Stimulated activated CD4-positive, alpha-beta T cell treated with anti-CD3 and anti-CD28 coated beads, Interleukin-2, amount 100 ng/mL, for 24 hours (primary cell): Measurements from ENCODE around the gene PRDX2.
"Not testable (repeated sequence)": the region's sequence is repeated elsewhere in the genome, so short reads cannot be mapped to it uniquely, and the experiment has no call there.

Experiments used
- DNase-seq, 2 donors: peaks; one replicate each; pipeline ENCODE4 v3.0.0-alpha.2; 2020

Gene PRDX2

DNA sequence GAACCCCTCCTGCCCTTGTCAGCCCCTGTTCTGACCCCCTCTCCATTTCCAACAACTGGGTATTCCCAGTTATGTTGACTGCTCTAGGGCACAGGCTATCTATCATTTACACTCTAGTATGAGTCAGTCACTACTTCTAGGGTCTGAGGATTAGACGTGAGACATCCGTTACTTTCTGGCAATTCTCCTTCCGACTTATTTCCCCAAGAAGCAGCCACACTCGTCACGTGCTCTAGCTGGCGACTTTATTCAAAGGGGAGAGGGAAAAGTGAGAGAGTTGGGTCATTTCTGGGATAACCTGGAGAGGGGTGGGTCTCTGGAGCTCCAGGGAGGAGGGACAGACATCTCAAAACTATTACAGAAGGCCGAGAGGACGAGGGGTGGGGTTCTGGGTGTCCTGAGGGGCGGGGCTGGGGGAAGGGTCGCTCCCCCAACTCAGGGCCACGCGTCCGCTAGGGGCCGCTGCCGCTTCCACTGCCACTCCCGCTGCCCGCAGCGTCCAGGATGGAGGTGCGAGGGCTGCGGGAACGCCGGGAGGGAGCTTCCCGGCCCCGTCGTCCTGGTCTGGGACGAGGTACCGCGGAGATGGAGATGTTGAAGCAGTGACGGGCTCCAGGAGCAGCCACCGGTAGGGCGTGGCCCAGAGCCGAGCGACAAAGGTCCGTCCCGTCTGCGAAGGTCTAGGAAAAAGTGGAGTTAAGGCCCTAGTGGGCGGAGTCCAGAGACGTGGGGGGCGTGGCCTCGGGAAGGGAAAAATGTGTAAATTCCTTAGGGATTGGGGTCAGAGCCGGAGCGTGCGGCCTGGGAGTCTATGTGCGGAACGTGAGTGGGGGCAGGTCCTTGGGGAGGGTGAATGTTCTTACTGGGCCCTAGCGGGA is 23.9 kb upstream of the PRDX2 start:
- peak in 1 of 2 donors; percentile 58 for DNase-seq

DNA sequence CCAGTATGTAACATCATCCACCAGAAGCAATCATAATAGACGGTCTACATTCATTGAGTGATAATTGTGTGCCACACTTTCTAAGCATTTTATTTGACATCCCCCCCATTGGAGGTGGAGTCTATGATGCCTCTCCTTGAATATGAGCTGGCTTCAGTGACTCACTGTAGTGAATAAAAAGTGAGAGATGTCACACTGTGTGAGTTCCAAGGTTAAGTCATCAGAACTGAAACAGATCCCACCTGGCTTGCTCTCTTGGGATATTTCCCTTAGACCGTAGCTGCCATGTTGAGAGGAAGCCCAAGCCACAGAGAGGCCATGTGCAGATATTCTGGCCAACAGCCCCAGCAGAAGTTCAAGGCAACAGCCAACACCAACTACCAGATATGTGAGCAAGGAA is 20.2 kb upstream of the PRDX2 start:
- DNase-seq: no peak

DNA sequence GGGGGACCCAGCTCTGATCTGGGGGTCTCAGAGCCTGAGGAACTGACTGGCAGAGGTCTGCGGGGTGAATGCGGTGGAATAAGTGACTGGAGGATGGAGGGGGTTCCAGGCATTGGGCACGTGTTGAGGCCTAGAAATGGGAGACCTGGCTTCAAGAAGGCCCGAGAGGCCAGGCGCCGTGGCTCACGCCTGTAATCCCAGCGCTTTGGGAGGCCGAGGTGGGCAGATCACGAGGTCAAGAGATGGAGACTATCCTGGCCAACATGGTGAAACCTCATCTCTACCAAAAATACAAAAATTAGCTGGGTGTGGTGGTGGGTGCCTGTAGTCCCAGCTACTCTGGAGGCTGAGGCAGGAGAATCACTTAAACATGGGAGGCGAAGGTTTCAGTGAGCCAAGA is 16.2 kb upstream of the PRDX2 start:
- DNase-seq: not testable (repeated sequence)

DNA sequence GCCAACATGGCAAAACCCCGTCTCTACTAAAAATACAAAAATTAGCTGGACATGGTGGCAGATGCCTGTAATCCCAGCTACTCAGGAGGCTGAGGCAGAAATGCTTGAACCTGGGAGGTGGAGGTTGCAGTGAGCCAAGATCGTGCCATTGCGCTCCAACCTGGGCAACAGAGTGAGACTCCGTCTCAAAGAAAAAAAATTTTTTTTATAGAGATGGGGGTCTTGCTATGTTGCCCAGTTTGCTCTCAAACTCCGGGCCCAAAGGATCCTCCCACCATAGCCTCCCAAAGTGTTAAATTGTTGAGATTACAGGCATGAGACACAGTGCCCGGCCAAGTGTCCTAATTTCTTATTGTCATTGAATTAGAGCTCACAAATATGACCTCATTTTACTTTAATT is 15.6 kb upstream of the PRDX2 start:
- DNase-seq: not testable (repeated sequence)

DNA sequence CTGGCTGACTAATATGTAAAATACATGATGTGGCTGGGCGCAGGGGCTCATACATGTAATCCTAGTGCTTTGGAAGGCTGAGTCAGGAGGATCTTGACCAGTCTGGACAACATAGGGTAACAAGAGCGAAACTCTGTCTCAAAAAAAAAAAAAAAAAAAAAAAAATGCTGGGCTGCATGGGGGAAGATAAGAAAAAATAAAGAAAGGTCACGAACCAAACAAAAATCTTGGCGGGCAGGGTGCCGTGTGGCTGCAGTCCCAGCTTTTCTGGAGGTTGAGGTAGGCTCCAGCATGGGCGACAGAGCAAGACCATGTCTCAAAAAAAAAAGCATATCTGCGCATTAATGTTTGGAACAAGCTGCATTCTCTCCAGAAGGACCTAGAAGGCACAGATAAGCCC is 13.5 kb upstream of the PRDX2 start:
- no peak for DNase-seq

DNA sequence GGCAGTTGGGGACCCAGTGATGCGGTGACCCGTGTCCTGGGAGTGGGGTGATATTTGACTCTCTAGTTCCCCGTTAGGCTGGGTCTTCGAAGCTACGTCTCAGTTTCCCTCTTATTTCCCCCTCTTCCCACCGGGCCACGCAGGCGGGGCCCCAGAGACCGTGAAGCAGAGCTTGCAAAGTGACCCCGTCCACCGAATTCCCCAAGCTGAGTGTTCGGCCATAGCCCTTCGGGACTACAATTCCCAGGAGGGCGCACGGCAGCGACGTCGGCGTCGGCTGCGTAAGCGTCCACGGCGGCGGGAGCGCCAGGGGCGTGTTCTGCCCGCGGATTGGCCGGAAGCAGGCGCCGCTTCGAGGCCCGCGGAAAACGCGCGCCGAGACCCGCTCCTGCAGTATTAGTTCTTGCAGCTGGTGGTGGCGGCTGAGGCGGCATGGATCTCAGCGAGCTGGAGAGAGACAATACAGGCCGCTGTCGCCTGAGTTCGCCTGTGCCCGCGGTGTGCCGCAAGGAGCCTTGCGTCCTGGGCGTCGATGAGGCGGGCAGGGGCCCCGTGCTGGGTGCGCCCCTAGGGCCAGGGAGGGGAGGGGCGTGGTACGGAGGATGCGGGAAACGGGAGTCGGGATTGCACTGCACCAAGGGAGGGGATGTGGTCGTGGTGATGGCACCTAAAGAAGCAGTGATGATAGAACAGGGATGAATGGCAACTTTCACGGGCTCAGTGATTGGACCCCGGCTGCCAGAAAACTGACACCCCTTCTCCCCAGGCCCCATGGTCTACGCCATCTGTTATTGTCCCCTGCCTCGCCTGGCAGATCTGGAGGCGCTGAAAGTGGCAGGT is 4.9 kb upstream of the PRDX2 start, which contains the start of gene RNASEH2A:
Gene RNASEH2A (plus strand): TSS at position 343 of the 840 bp plus-strand sequence. CDS start 90 bp downstream, at position 433.
- DNase-seq: peak; percentile 88 to 91

DNA sequence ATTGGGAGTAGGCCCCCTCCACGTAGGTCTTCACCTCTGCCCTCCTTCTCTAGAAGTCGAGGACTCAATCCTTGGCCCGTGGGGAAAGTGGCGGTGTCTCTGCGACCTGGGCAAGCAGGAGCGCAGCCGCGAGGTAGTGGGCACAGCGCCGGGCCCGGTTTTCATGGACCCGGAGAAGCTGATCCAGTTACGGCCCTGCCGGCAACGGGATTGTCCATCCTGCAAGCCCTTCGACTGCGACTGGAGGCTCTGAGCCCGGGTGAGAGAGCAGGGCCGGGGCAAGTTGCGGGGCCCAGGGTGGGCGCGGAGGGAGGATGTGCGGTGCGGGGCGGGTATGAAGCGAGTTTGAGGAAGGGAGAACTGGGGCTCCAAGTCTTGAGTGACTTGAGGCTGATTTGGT is 2.5 kb upstream of the PRDX2 start:
- no peak for DNase-seq

DNA sequence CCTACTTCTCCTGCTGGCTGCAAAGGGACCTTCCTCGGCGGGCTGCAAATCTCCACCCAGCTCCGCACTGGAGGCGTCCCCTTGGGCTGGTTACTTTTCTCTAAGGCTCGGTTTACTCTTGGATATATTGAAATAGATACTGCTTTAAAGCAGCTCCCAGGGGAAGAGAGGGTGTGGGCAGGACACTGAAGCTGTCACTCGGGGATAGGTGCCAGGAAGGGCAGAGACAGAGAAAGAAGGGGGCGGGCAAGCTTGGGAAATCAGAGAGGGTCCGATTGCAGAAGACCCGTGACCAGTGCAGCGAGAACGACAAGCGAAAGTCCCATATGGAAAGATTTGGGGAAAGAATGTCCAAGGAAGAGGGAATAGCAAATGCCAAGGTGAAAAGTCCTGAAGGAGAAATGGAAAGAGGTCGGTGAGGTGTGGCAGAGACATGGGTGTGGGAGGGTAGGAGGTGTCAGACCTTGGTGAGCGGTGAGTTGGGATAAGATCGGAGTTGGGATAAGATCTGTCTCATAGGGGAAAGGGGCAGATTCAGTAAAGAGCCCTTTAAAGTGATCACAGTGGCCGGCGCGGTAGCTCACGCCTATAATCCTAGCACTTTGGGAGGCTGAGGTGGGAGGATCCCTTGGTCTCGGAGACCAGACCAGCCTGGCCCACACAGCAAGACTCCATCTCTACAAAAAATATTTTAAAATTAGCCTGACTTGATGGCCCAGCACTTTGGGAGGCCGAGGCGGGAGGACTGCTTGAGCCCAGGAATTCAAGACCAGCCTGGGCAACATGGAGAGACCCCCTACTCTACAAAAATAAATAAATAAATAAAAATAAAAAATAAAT is 887 bp upstream of the PRDX2 start:
- DNase-seq: no peak

DNA sequence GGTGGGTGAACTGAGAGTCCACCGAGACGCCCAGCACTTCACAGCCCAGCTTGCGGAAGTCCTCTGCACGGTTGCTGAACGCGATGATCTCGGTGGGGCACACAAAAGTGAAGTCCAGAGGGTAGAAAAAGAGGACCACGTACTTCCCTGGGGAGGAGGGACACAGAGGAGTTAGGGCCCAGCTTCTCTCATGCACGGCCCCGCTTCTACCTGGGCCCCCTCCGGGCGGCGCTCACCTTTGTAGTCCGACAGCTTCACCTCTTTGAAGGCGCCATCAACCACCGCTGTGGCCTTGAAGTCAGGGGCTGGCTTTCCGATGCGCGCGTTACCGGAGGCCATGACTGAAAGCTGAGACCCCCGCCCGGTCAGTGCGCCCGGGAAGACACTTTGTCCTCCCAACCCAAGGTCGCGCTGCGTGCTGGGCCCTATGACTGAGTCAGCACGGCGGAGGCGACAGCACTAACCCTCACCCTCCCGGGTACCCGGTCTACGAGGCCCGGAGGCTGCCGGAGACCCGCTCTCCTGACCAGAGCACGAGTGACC is 606 bp downstream of the PRDX2 start:
- peak in 1 of 2 donors; percentile 44 for DNase-seq

DNA sequence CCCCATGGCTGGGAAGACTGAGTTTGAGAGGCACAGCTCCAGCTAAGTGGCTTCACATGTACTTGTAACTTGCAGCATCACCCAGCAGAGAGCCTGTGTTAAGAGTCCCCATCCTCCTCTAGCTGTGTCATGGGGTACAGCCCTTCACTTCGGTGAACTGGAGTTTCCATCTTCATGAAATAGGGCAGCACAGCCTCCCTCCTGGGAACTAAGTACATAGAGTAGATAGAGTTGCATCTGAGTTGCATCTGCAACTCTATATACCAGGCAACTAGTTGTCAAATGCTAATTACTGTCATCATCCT is 1.2 kb downstream of the PRDX2 start:
- DNase-seq: no peak

DNA sequence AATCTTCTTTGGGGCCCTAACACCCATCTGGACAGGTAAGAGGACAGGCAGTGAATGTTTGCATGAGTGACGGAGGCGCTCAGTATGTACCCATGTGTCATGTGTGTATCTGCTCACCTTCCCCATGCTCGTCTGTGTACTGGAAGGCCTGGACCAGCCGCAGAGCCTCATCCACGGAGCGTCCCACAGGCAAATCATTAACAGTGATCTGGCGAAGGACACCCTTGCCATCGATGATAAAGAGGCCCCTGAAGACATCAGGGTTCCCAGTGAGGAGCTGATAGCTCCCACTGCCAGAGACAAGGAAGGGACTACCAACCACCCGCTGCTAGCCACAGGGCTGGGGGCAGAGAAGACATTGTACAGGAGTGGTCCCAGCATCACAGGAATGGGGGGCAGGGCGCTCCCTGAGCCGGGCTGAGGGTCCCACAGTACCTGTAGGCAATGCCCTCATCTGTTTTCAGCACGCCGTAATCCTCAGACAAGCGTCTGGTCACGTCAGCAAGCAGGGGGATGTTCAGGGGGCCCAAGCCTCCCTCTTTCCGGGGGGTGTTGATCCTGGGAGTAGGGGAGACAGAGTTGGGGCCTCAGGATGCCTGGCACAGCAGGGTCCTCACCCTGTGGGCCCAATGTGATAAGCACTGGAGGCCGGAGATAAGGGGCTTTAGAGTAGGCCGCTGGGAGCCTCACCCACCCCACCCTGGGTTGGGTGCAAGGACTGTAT is 1.7 kb downstream of the PRDX2 start:
- no peak for DNase-seq

DNA sequence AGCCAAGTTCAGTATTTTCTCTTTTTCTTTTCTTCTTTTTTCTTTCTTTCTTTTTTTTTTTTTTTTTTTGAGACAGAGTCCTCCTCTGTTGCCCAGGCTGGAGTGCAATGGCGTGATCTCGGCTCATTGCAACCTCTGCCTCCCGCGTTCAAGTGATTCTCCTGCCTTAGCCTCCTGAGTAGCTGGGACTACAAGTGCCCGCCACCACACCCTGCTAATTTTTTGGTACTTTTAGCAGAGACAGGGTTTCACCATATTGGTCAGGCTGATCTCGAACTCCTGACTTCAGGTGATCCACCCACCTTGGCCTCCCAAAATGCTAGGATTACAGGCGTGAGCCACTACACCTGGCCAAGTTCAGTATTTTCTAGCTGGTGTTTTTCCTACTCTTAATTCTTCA is 4.0 kb downstream of the PRDX2 start:
- DNase-seq: not testable (repeated sequence)

DNA sequence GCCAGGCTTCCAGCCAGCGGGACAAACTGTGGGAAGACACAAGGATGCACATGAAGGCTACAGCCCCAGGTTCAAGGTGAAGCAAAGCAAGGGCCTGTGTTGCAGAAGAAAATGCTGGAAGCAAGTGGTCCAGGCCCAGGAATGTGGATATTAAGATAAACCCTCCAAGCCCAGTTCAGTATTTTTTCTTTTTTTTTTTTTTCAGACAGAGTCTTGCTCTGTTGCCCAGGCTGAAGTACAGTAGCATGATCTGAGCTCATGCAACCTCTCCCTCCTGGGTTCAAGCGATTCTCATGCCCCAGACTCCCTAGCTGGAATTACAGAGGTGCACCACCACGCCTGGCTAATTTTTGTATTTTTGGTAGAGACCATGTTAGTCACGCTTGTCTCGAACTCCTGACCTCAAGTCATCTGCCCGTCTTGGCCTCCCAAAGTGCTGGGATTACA is 4.4 kb downstream of the PRDX2 start:
- DNase-seq: no peak

DNA sequence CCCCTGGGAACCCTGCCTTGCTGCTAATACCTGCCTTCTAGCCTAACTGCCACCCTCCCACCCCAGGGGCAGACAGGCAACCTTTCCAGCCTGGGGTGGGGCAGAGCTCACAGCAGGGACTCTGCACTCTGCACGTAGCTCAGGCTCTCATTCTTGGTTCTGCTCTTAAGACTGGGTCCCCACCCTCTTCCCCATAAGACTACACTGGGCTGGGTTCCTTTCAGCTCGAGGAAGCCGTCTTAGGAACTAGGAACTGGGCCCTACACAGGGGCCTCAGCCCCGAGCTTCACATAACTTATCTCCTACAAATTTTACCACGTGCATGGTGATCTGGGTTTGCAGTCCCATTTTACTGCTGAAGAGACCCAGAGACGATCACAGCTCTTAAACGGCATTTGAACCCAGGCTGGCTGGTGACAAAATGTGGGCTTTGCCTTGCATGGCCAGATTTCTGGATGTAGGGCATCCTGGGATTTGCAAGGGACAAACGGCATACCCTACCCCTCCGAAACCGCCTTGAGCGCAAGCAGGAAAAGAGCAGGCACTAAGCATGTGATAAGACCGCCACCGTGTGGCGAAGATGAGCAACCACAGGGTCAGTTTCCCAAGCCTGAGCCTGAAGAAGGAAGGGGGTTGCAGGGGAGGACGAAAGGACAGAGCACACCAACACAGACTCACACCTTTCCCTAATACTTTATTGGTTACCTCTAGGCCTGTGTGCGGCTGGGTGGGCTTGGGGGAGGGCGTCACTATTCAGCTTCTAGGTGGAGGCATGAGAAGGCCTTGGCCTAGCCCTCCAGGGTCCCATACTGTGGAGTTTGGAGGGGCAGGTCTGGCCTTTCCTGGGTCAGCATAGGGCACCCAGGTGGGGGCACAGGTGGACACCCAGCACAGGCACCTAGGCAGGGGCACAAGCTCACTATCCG is 5.2 kb downstream of the PRDX2 start:
- peak; percentile 79 to 80 for DNase-seq

DNA sequence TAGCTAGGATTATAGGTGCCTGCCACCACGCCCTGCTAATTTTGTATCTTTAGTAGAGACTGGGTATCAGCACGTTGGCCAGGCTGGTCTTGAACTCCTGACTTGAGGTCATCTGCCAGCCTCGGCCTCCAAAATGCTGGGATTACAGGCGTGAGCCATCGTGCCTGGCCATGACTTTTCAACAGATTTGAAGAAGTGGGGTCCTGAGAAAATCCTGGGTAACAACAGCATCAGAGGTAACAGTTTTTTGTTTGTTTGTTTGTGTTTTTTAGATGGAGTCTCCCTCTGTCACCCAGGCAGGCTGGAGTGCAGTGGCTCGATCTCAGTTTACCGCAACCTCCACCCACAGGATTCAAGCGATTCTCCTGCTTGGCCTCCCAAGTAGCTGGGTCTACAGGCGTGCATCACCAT is 6.6 kb downstream of the PRDX2 start:
- DNase-seq: no peak

DNA sequence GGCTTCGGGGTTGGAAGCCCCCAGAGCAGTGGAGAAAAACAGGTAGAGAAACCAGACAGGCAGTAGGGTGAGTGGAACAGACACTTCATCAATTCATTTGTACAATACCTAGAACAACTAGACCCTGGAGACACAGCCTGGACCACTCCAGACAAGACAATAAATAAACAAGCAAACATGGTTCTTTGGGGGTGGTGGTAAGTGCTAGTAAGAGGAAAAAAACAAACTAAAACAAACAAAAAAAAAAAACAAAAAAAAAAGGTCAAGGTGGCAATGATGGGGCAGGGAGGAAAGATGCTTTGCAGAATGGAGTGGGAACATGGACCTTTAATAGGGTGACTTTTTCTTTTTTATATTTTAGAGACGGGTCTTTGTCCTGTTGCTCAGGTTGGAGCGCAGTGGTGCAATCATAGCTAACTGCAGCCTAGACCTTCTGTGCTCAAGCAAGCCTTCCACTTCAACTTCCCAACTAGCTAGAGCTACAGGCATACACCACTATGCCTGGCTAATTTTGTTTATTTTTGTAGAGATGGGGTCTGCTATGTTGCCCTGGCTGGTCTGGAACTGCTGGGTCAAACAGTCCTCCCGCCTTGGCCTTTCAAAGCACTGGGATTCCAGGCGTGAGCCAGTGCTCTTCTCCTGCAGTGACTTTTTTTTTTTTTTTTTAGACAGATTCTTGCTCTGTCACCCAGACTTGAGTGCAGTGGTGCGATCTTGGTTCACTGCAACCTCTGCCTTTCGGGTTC is 7.2 kb downstream of the PRDX2 start:
- no peak for DNase-seq

DNA sequence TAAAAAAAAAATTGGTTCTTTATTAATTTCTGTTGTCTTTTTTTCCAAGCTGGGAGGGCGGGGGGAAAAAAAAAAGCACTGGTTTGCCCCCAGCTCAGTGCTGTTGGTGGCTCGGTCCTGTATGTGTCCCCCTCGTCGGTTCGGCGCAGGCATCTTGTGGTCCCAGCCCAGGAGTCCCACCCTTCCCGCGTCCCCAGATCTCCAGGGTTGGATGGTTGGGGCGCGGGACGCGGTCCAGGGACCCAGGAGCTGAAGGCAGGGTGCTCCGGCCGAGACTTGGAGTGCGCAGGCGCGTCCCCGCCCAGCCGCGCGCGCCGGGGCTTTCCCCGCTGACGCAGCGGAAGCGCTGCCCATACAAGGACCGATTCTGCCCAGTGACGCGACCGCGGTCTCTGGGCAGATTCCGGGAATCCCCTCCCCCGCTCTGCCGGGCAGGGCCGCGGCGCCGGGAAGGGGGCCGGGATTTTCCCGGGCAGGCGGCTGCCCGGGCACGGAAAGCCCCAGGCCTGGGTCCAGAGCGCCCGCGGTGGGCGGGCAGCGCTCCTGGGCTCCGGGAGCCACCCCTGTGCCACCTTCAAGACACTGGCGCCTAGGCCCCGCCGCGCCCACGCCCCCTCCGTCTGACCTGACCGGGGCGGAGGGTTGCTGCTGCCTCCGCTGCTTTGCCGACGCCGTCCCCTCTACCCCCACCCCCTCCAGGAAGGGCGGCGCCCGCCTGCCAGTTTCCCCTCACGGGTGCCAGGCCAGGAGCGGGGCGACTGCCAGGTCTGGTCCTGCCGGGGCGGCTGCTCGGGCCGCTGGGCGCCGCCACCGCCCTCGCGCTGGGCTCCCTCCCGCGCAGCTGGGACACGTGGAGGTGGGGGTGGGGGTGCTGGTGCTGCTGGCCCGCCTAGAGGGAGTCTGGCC is 8.1 kb downstream of the PRDX2 start:
- peak; percentile 92 to 94 for DNase-seq

DNA sequence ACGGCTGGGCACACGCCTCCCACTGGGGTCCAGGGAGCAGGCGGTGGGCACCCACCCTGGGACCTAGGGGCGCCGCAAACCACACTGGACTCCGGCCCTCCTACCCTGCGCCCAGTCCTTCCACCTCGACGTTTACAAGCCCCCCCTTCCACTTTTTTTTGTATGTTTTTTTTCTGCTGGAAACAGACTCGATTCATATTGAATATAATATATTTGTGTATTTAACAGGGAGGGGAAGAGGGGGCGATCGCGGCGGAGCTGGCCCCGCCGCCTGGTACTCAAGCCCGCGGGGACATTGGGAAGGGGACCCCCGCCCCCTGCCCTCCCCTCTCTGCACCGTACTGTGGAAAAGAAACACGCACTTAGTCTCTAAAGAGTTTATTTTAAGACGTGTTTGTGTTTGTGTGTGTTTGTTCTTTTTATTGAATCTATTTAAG is 8.7 kb downstream of the PRDX2 start:
- DNase-seq: no peak
